Measurements from ENCODE around the gene CASP2.
"Not testable (repeated sequence)": the region's sequence is repeated elsewhere in the genome, so short reads cannot be mapped to it uniquely, and the experiment has no call there.

The CASP2 gene

GRCh38 chr7:143264196-143264568 lies 24.0 kb upstream of the CASP2 start:
- H3K27ac ChIP-seq (ENCODE audit: low read depth, low read length, severe bottlenecking); H3K4me1 ChIP-seq (ENCODE audit: control insufficient read depth, insufficient read depth, low read length, poor library complexity, severe bottlenecking); H3K9me3 ChIP-seq (ENCODE audit: control insufficient read depth, low read length): not testable (repeated sequence)
- WGBS, 2 experiments (ENCODE audit: insufficient coverage in 2 of 2): 89 to 90% methylated on average over 14 to 15 of the region's 15 CpGs
- Histone ChIP-seq H3K36me3 (ENCODE audit: control insufficient read depth, insufficient read depth, low read length) (peaks cover 31% of the 10 kb centered on the region), H3K4me3 (ENCODE audit: extremely low read depth, insufficient read depth, low read length, poor library complexity, severe bottlenecking) (peak overlapping the region; percentile 65)

DNA sequence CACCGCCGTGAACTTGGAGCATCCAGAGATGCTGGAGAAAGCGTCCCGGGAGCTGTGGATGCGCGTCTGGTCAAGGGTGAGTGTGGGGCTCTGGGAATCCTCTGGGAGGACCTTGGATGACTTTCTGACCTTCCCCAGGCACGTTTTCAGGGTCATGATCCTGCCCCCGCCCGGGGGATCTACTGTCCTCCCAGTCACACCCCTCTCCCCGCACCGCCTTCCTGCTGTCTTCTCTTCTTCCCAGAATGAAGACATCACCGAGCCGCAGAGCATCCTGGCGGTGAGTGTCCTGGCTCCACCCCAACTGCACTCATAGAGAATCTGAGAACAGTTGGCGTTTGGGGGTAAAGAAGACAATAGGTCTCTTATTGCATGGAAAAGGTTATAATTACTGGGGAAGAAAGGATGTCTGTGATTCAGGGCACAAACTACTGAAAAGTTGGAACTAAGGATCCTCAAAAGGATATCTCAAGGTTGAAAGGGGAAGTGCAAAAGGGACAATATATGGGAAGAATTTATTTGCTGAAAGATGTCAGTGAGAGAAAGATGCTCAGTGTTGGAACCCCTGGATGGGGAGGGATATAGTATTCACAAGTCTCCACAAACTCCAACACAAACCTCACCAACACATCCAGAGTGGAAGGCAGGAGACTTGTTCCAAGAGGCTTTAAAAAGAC lies 23.0 kb upstream of the CASP2 start:
- no peaks in the 10 kb centered on the region for H3K4me1 ChIP-seq (ENCODE audit: control insufficient read depth, insufficient read depth, low read length, poor library complexity, severe bottlenecking)
- peaks cover 39% of the 10 kb centered on the region for H3K36me3 ChIP-seq (ENCODE audit: control insufficient read depth, insufficient read depth, low read length)
- no peaks in the 10 kb centered on the region for H3K9me3 ChIP-seq (ENCODE audit: control insufficient read depth, low read length)
- WGBS, 2 experiments (ENCODE audit: insufficient coverage in 2 of 2): 94% methylated on average over 11 of the region's 15 CpGs
- H3K27ac ChIP-seq (ENCODE audit: low read depth, low read length, severe bottlenecking): no peak overlapping the region
- no peak overlapping the region for H3K4me3 ChIP-seq (ENCODE audit: extremely low read depth, insufficient read depth, low read length, poor library complexity, severe bottlenecking)

DNA sequence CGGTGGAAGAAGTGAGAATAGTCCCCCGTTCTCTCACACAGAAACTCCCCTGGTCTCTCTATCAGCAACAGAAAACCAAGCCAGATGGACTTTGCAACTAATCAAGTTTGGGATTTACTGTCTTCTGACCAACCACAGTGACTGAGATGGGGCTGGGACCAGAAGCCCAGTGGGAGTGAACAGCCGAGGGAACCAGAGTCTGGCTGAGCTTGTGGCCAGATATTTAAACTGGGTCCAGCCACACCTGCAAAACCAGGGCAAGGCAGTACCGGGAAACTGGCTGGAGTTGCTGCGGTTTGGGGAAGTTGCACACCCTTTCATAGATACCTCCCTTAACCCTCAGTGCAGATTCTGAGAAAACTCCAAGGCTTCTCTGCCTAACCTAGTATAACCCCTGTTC lies 18.9 kb upstream of the CASP2 start:
- 84 to 95% methylated on average over 4 to 5 of the region's 5 CpGs for WGBS, 2 experiments (ENCODE audit: insufficient coverage in 2 of 2)
- H3K4me3 ChIP-seq (ENCODE audit: extremely low read depth, insufficient read depth, low read length, poor library complexity, severe bottlenecking): no peak overlapping the region
- H3K27ac ChIP-seq (ENCODE audit: low read depth, low read length, severe bottlenecking): no peak overlapping the region
- no peaks in the 10 kb centered on the region for H3K4me1 ChIP-seq (ENCODE audit: control insufficient read depth, insufficient read depth, low read length, poor library complexity, severe bottlenecking)
- no peaks in the 10 kb centered on the region for H3K9me3 ChIP-seq (ENCODE audit: control insufficient read depth, low read length)
- H3K36me3 ChIP-seq (ENCODE audit: control insufficient read depth, insufficient read depth, low read length): peaks cover 39% of the 10 kb centered on the region

GRCh38 chr7:143271240-143271639 lies 16.9 kb upstream of the CASP2 start:
- peaks cover 31% of the 10 kb centered on the region for H3K36me3 ChIP-seq (ENCODE audit: control insufficient read depth, insufficient read depth, low read length)
- H3K27ac ChIP-seq (ENCODE audit: low read depth, low read length, severe bottlenecking): no peak overlapping the region
- 100% methylated on average over 1 of the region's 1 CpG for WGBS, 2 experiments (ENCODE audit: insufficient coverage in 2 of 2)

DNA sequence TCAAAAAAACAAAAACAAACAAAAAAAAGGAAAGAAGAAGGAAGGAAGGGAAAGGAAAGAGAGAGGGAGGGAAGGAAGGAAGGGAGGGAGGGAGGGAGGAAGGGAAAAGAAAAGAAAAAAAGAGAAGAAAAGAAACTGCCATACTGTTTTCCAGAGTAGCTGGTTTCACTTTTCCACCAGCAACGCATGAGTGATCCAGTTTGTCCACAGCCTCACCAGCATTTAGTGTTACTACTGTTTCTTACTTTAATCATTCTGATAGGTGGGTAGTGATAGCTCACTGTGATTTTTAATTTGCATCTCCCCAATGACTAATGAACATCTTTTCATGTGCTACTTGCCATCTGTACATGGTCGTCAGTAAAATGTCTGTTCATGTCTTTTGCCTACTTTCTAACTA lies 15.3 kb upstream of the CASP2 start:
- Histone ChIP-seq H3K4me1 (ENCODE audit: control insufficient read depth, insufficient read depth, low read length, poor library complexity, severe bottlenecking) (no peaks in the 10 kb centered on the region), H3K9me3 (ENCODE audit: control insufficient read depth, low read length) (no peaks in the 10 kb centered on the region), H3K4me3 (ENCODE audit: extremely low read depth, insufficient read depth, low read length, poor library complexity, severe bottlenecking) (no peak overlapping the region), H3K36me3 (ENCODE audit: control insufficient read depth, insufficient read depth, low read length) (peaks cover 20% of the 10 kb centered on the region), H3K27ac (ENCODE audit: low read depth, low read length, severe bottlenecking) (no peak overlapping the region)
- no CpG with 5 or more reads among the region's 2 CpGs for WGBS, 2 experiments (ENCODE audit: insufficient coverage in 2 of 2)

More at GRCh38 chr7:143271240-143271639, 16.9 kb upstream of the CASP2 start:
- Histone ChIP-seq H3K4me3 (ENCODE audit: extremely low read depth, insufficient read depth, low read length, poor library complexity, severe bottlenecking) (no peak overlapping the region), H3K4me1 (ENCODE audit: control insufficient read depth, insufficient read depth, low read length, poor library complexity, severe bottlenecking) (no peaks in the 10 kb centered on the region), H3K9me3 (ENCODE audit: control insufficient read depth, low read length) (no peaks in the 10 kb centered on the region)

GRCh38 chr7:143279186-143280098 lies 8.7 kb upstream of the CASP2 start:
- Histone ChIP-seq H3K27ac (ENCODE audit: low read depth, low read length, severe bottlenecking) (peak overlapping the region; percentile 87), H3K4me3 (ENCODE audit: extremely low read depth, insufficient read depth, low read length, poor library complexity, severe bottlenecking) (no peak overlapping the region), H3K9me3 (ENCODE audit: control insufficient read depth, low read length) (no peaks in the 10 kb centered on the region), H3K4me1 (ENCODE audit: control insufficient read depth, insufficient read depth, low read length, poor library complexity, severe bottlenecking) (peaks cover 10% of the 10 kb centered on the region), H3K36me3 (ENCODE audit: control insufficient read depth, insufficient read depth, low read length) (no peaks in the 10 kb centered on the region)
- 69 to 82% methylated on average over 4 to 5 of the region's 8 CpGs for WGBS, 2 experiments (ENCODE audit: insufficient coverage in 2 of 2)

DNA sequence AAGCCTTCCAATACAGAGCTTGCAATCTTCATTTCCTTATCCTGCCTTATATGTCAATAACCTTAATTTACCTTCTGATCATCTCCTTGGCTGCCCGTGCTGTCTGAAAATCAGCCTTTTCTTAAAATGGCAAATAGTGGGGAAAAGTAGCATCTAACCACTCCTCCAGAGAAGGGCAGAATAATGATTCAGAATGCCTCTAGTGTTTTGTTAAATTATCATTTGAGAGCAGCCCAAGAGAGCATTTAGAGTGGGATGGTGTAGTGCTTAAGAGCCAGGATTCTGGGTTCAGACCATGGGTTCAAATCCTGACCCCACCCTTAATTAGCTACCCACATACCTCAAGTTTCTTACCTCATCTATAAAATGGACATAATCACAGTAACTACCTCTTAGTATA lies 8.0 kb upstream of the CASP2 start:
- Histone ChIP-seq H3K36me3 (ENCODE audit: control insufficient read depth, insufficient read depth, low read length) (no peaks in the 10 kb centered on the region), H3K9me3 (ENCODE audit: control insufficient read depth, low read length) (no peaks in the 10 kb centered on the region), H3K4me3 (ENCODE audit: extremely low read depth, insufficient read depth, low read length, poor library complexity, severe bottlenecking) (no peak overlapping the region), H3K27ac (ENCODE audit: low read depth, low read length, severe bottlenecking) (peak overlapping the region; percentile 87), H3K4me1 (ENCODE audit: control insufficient read depth, insufficient read depth, low read length, poor library complexity, severe bottlenecking) (peaks cover 11% of the 10 kb centered on the region)
- WGBS, 2 experiments (ENCODE audit: insufficient coverage in 2 of 2): no CpG with 5 or more reads among the region's 1 CpG

- no peaks in the 10 kb centered on the region for H3K9me3 ChIP-seq (ENCODE audit: control insufficient read depth, low read length)
- no peak overlapping the region for H3K27ac ChIP-seq (ENCODE audit: low read depth, low read length, severe bottlenecking)
- WGBS, 2 experiments (ENCODE audit: insufficient coverage in 2 of 2): 86 to 100% methylated on average over 1 of the region's 2 CpGs
- H3K4me3 ChIP-seq (ENCODE audit: extremely low read depth, insufficient read depth, low read length, poor library complexity, severe bottlenecking): no peak overlapping the region
- no peaks in the 10 kb centered on the region for H3K36me3 ChIP-seq (ENCODE audit: control insufficient read depth, insufficient read depth, low read length)
- H3K4me1 ChIP-seq (ENCODE audit: control insufficient read depth, insufficient read depth, low read length, poor library complexity, severe bottlenecking): peaks cover 14% of the 10 kb centered on the region
These were observed 7.6 kb upstream of the CASP2 start for GRCh38 chr7:143280566-143280965.

GRCh38 chr7:143281529-143281928 lies 6.6 kb upstream of the CASP2 start:
- Histone ChIP-seq H3K36me3 (ENCODE audit: control insufficient read depth, insufficient read depth, low read length) (no peaks in the 10 kb centered on the region), H3K4me3 (ENCODE audit: extremely low read depth, insufficient read depth, low read length, poor library complexity, severe bottlenecking) (no peak overlapping the region), H3K9me3 (ENCODE audit: control insufficient read depth, low read length) (peaks cover 2% of the 10 kb centered on the region), H3K27ac (ENCODE audit: low read depth, low read length, severe bottlenecking) (no peak overlapping the region), H3K4me1 (ENCODE audit: control insufficient read depth, insufficient read depth, low read length, poor library complexity, severe bottlenecking) (peaks cover 14% of the 10 kb centered on the region)
- WGBS, 2 experiments (ENCODE audit: insufficient coverage in 2 of 2): 88 to 97% methylated on average over 2 of the region's 2 CpGs

DNA sequence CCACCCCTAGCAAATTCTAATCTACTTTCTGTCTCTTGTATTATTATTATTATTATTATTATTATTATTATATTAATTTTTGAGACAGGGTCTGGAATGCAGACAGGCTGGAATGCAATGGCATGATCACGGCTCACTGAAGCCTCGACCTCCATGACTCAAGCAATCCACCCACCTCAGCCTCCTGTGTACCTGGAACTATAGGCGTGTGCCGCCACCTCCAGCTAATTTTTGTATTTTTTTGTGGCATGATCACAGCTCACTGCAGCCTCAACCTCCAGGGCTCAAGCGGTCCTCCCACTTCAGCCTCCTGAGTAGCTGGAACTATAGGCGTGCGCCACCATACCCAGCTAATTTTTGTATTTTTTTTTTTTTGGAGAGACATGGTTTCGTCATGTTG lies 6.0 kb upstream of the CASP2 start:
- WGBS, 2 experiments (ENCODE audit: insufficient coverage in 2 of 2): 93 to 100% methylated on average over 4 to 7 of the region's 8 CpGs
- Histone ChIP-seq H3K36me3 (ENCODE audit: control insufficient read depth, insufficient read depth, low read length) (no peaks in the 10 kb centered on the region), H3K4me3 (ENCODE audit: extremely low read depth, insufficient read depth, low read length, poor library complexity, severe bottlenecking) (no peak overlapping the region), H3K9me3 (ENCODE audit: control insufficient read depth, low read length) (peaks cover 6% of the 10 kb centered on the region), H3K4me1 (ENCODE audit: control insufficient read depth, insufficient read depth, low read length, poor library complexity, severe bottlenecking) (peaks cover 14% of the 10 kb centered on the region), H3K27ac (ENCODE audit: low read depth, low read length, severe bottlenecking) (no peak overlapping the region)

DNA sequence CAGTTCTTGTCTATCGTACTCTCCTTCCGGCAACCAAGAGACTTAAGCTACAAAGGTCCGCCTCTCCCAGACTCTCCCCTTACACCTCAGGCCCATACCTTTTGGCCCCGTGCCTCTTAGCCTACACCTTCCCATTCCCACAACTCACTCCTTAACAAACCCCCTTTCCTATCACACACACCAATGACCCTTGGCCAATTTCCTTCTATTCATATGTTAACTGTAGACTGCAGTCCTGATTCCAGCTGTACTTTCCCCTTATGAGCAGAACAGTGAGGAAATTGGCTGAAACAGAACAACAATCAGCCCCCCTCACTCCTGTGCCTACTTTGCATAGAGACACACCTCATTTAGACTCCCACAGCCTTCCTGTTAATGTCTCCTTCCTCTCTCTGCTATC lies 4.8 kb upstream of the CASP2 start:
- no peak overlapping the region for H3K4me3 ChIP-seq (ENCODE audit: extremely low read depth, insufficient read depth, low read length, poor library complexity, severe bottlenecking)
- H3K27ac ChIP-seq (ENCODE audit: low read depth, low read length, severe bottlenecking): no peak overlapping the region
- WGBS, 2 experiments (ENCODE audit: insufficient coverage in 2 of 2): 75 to 100% methylated on average over 1 to 4 of the region's 4 CpGs
- peaks cover 14% of the 10 kb centered on the region for H3K4me1 ChIP-seq (ENCODE audit: control insufficient read depth, insufficient read depth, low read length, poor library complexity, severe bottlenecking)
- no peaks in the 10 kb centered on the region for H3K36me3 ChIP-seq (ENCODE audit: control insufficient read depth, insufficient read depth, low read length)
- peaks cover 12% of the 10 kb centered on the region for H3K9me3 ChIP-seq (ENCODE audit: control insufficient read depth, low read length)

Measured in mesodermal cell (in vitro differentiated cells).